Memory B cell (primary cell): ENCODE data around the gene EFCAB6.

Experiments
- ATAC-seq: fragments of 150-1000 bp; cut with Tn5 transposase; 2 replicates; pipeline ENCODE4 v1.10.0; 2021; ENCODE audit warnings: low read depth, mild to moderate bottlenecking, moderate library complexity
- DNase-seq, 2 donors: peaks; one replicate each; pipeline ENCODE4 v3.0.0; 2022; ENCODE audit warnings: low spot score in 2 of 2
- H3K27ac Mint-ChIP-seq: one replicate; pipeline ENCODE4 v1.8.0; 2022; ENCODE audit warnings: mild to moderate bottlenecking, moderate library complexity, mixed read lengths
- H3K27me3 Mint-ChIP-seq: one replicate; pipeline ENCODE4 v1.8.0; 2022; ENCODE audit warnings: mixed read lengths
- H3K36me3 Mint-ChIP-seq: one replicate; pipeline ENCODE4 v1.8.0; 2022; ENCODE audit warnings: mild to moderate bottlenecking, mixed read lengths
- H3K4me1 Mint-ChIP-seq: one replicate; pipeline ENCODE4 v1.8.0; 2022; ENCODE audit warnings: mixed read lengths
- H3K4me3 Mint-ChIP-seq: one replicate; pipeline ENCODE4 v1.8.0; 2022; ENCODE audit warnings: mild to moderate bottlenecking, moderate library complexity, mixed read lengths
- H3K9me3 Mint-ChIP-seq: one replicate; pipeline ENCODE4 v1.8.0; 2022; ENCODE audit warnings: mixed read lengths

The EFCAB6 gene

GRCh38 chr22:43820651-43821305, 8.7 kb upstream of the EFCAB6 start:
- H3K36me3 Mint-ChIP-seq, result no peaks in the 10 kb centered on the region
- DNase-seq, result no peak
- H3K27me3 Mint-ChIP-seq, result peaks cover 16% of the 10 kb centered on the region
- no peaks in the 10 kb centered on the region for H3K4me1 Mint-ChIP-seq
- no peak overlapping the region for H3K4me3 Mint-ChIP-seq
- H3K27ac Mint-ChIP-seq, result no peak overlapping the region
- no peaks in the 10 kb centered on the region for H3K9me3 Mint-ChIP-seq
- ATAC-seq, result no peak

- DNase-seq, result no peak
- H3K36me3 Mint-ChIP-seq, result no peaks in the 10 kb centered on the region
- no peak overlapping the region for H3K27ac Mint-ChIP-seq
- no peaks in the 10 kb centered on the region for H3K4me1 Mint-ChIP-seq
- no peaks in the 10 kb centered on the region for H3K9me3 Mint-ChIP-seq
- peaks cover 16% of the 10 kb centered on the region for H3K27me3 Mint-ChIP-seq
- ATAC-seq, result no peak
- no peak overlapping the region for H3K4me3 Mint-ChIP-seq
These were observed 8.0 kb upstream of the EFCAB6 start for GRCh38 chr22:43819931-43820640.

- Mint-ChIP-seq H3K4me1 (no peaks in the 10 kb centered on the region), H3K27ac (no peak overlapping the region), H3K36me3 (no peaks in the 10 kb centered on the region), H3K9me3 (no peaks in the 10 kb centered on the region), H3K4me3 (no peak overlapping the region), H3K27me3 (peaks cover 14% of the 10 kb centered on the region)
- ATAC-seq (no peak), DNase-seq (no peak)
These were observed 7.4 kb upstream of the EFCAB6 start for GRCh38 chr22:43819421-43819921.

- Mint-ChIP-seq H3K4me1 (no peaks in the 10 kb centered on the region), H3K27me3 (peaks cover 14% of the 10 kb centered on the region), H3K36me3 (no peaks in the 10 kb centered on the region), H3K9me3 (no peaks in the 10 kb centered on the region), H3K4me3 (no peak overlapping the region), H3K27ac (no peak overlapping the region)
- no peak for DNase-seq
- no peak for ATAC-seq
These were observed 6.9 kb upstream of the EFCAB6 start for GRCh38 chr22:43818981-43819380.

- Mint-ChIP-seq H3K27ac (no peak overlapping the region), H3K27me3 (peaks cover 9% of the 10 kb centered on the region), H3K9me3 (no peaks in the 10 kb centered on the region), H3K4me1 (peaks cover 7% of the 10 kb centered on the region), H3K4me3 (no peak overlapping the region), H3K36me3 (no peaks in the 10 kb centered on the region)
- ATAC-seq (no peak), DNase-seq (no peak)
These were observed 5.3 kb upstream of the EFCAB6 start for GRCh38 chr22:43817402-43817801.

- H3K27ac Mint-ChIP-seq, result no peak overlapping the region
These were observed 2.2 kb upstream of the EFCAB6 start for GRCh38 chr22:43814264-43814663.

DNA sequence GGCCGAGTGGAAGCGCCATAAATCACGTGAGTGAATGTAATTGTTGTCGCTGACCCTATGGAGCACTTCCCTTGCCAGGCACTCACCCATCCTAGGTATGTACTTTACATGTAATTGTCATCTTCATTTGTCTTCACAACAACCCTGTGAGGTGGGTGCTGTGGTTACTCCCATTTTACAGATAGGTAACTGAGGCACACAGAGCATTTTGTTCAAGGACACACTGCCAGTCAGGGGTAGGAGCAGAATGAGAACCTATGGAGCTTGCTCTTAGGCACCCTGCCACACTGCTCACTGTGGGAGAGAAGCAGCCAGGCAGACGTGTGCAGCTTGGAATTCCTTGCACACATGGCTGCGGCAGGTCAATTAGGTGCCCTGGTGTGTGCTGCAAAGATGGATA, 785 bp upstream of the EFCAB6 start:
- no peaks in the 10 kb centered on the region for H3K27me3 Mint-ChIP-seq
- peak overlapping the region; percentile 87 for H3K27ac Mint-ChIP-seq
- H3K36me3 Mint-ChIP-seq, result no peaks in the 10 kb centered on the region
- no peaks in the 10 kb centered on the region for H3K9me3 Mint-ChIP-seq
- peaks cover 16% of the 10 kb centered on the region for H3K4me1 Mint-ChIP-seq
- peak overlapping the region; percentile 90 for H3K4me3 Mint-ChIP-seq
- DNase-seq, result no peak
- ATAC-seq, result no peak

More at GRCh38 chr22:43814264-43814663, 2.2 kb upstream of the EFCAB6 start:
- no peaks in the 10 kb centered on the region for H3K36me3 Mint-ChIP-seq
- H3K27me3 Mint-ChIP-seq, result no peaks in the 10 kb centered on the region
- no peaks in the 10 kb centered on the region for H3K9me3 Mint-ChIP-seq
- H3K4me1 Mint-ChIP-seq, result peaks cover 16% of the 10 kb centered on the region
- ATAC-seq (no peak), DNase-seq (no peak)
- no peak overlapping the region for H3K4me3 Mint-ChIP-seq

- DNase-seq (peak in 1 of 2 donors; percentile 11), ATAC-seq (peak; percentile 21)
- H3K27me3 Mint-ChIP-seq, result no peaks in the 10 kb centered on the region
- H3K9me3 Mint-ChIP-seq, result no peaks in the 10 kb centered on the region
- peaks cover 16% of the 10 kb centered on the region for H3K4me1 Mint-ChIP-seq
- peak overlapping the region; percentile 90 for H3K4me3 Mint-ChIP-seq
- no peaks in the 10 kb centered on the region for H3K36me3 Mint-ChIP-seq
- peak overlapping the region; percentile 87 for H3K27ac Mint-ChIP-seq
These were observed 342 bp downstream of the EFCAB6 start for GRCh38 chr22:43811777-43812148.

DNA sequence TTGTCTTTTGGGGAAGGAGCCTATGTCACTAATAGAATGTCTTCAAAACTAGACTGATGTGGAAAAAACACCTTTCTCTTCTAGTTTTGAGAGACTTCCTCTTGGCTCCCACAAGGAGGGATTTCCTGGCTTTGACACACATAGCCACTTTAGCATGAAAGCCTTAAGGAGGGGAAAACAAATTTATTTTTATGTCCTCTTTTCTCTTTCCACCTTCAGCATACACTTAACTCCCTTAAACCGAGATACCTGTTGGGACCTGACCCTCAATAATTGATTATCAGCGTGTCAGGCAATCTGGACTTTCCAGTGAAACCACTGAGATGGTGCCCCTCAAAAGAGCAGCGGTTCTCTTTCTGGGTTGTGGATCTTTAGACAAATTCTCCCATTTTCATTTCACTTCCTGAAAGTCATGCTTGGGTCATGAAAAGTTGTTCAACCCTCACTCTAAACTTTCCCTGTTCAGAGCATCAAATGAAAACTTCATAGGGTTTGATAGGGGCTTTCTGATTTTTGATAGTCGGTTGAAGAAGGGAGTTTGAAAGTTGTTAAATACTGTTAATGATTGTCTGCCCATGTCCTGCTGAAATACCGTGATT, 9.1 kb downstream of the EFCAB6 start:
- H3K4me3 Mint-ChIP-seq, result no peak overlapping the region
- H3K27ac Mint-ChIP-seq, result no peak overlapping the region
- peaks cover 18% of the 10 kb centered on the region for H3K27me3 Mint-ChIP-seq
- no peak for DNase-seq
- H3K9me3 Mint-ChIP-seq, result peaks cover 6% of the 10 kb centered on the region
- H3K4me1 Mint-ChIP-seq, result peaks cover 7% of the 10 kb centered on the region
- ATAC-seq, result no peak
- peaks cover 7% of the 10 kb centered on the region for H3K36me3 Mint-ChIP-seq

DNA sequence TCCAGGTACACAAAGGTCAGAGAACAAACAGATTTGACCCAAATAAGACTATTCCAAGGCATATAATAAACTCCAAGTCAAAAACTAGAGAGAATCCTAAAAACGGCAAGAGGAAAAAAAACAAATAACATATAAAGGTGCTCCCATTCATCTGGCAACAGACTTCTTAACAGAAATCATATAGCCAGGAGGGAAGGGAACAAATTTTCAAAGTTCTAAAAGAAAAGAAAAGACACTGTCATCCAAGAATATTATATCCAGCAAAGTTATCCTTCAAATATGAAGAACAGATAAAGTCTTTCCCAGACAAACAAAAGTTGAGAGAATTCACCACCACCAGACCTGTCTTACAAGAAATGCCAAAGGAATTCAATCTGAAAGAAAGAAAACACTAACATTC, 11.1 kb downstream of the EFCAB6 start:
- no peak overlapping the region for H3K4me3 Mint-ChIP-seq
- ATAC-seq, result no peak
- no peak overlapping the region for H3K27ac Mint-ChIP-seq
- peaks cover 19% of the 10 kb centered on the region for H3K27me3 Mint-ChIP-seq
- DNase-seq, result no peak
- peaks cover 7% of the 10 kb centered on the region for H3K36me3 Mint-ChIP-seq
- H3K4me1 Mint-ChIP-seq, result peaks cover 7% of the 10 kb centered on the region
- H3K9me3 Mint-ChIP-seq, result peaks cover 6% of the 10 kb centered on the region

GRCh38 chr22:43798492-43798891, 13.6 kb downstream of the EFCAB6 start:
- peak in 1 of 2 donors; percentile 4 for DNase-seq
- Mint-ChIP-seq H3K27ac (no peak overlapping the region), H3K4me1 (peaks cover 7% of the 10 kb centered on the region), H3K9me3 (peaks cover 6% of the 10 kb centered on the region), H3K36me3 (peaks cover 7% of the 10 kb centered on the region), H3K27me3 (peaks cover 18% of the 10 kb centered on the region), H3K4me3 (no peak overlapping the region)
- ATAC-seq, result peak; percentile 96

DNA sequence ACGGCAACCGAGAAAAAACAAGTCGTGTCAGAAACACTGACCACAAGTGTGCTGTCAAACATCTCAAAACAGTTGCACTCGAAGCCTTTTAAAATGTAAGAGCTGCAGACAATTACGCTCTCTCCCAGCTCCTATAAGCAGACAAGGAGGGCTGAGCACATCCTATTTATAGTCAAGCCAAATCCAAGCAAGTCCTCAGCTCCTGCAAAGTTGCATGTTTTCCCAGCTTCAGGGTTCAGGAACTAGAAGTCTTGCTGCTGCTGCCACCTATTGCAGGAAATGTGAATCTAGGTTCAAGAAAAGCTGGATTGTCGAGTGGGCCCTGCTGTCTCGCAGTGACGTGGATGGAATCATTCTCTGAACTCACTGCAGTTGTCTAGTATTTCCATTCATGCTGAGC, 15.5 kb downstream of the EFCAB6 start:
- H3K27me3 Mint-ChIP-seq, result peaks cover 11% of the 10 kb centered on the region
- no peak overlapping the region for H3K27ac Mint-ChIP-seq
- peaks cover 4% of the 10 kb centered on the region for H3K9me3 Mint-ChIP-seq
- ATAC-seq, result no peak
- no peak for DNase-seq
- no peak overlapping the region for H3K4me3 Mint-ChIP-seq
- peaks cover 7% of the 10 kb centered on the region for H3K4me1 Mint-ChIP-seq
- H3K36me3 Mint-ChIP-seq, result peaks cover 7% of the 10 kb centered on the region

DNA sequence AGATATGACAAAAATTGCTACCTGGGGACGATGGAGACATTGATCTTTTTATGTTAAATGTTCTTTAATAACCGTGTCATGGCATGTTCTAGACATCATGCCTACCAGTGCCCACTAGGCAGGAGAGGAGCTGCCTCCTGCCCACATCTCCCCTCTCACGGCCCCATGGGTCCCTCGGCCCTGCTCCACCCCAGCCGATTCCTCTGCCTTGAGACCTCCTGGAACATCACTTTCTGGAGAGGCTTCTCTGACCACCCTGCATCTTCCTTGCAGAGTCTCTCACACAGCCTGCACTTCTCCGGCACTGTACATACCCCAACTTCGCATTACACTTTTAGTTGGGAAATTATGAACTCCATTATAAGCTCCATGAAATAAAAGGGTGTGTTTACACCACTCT, 16.8 kb downstream of the EFCAB6 start:
- no peak for ATAC-seq
- Mint-ChIP-seq H3K27ac (no peak overlapping the region), H3K36me3 (peaks cover 4% of the 10 kb centered on the region), H3K4me3 (no peak overlapping the region), H3K9me3 (no peaks in the 10 kb centered on the region), H3K27me3 (peaks cover 8% of the 10 kb centered on the region), H3K4me1 (peaks cover 7% of the 10 kb centered on the region)
- no peak for DNase-seq

- Mint-ChIP-seq H3K36me3 (no peaks in the 10 kb centered on the region), H3K4me3 (no peak overlapping the region), H3K9me3 (no peaks in the 10 kb centered on the region), H3K27ac (no peak overlapping the region), H3K27me3 (peaks cover 6% of the 10 kb centered on the region), H3K4me1 (no peaks in the 10 kb centered on the region)
- DNase-seq, result no peak
- ATAC-seq, result no peak
These were observed 19.2 kb downstream of the EFCAB6 start for GRCh38 chr22:43792905-43793304.
